ENCODE measurements around the gene BMERB1.

BMERB1 gene

DNA sequence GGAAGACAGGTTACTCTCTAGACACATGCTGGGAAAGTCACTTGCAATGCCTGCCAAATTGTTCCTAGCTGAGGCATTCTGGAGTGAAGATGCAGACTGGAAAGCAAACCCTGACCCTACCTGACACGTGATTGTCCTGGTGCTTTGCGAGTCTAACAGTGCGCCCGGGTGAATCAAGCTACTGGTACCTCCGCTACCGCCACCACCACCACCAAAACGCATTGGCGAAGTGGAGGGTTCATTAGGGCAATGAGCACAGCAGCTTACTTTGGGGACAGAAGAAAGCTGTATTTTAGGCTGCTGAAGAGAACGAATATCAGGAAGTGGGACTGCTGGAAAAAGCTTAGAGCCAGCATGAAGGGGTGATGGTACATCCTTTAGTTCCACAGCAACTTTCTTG is 201.5 kb downstream of the BMERB1 start:
- no peak overlapping the region for H3K9ac ChIP-seq
- H3K36me3 ChIP-seq (ENCODE audit: insufficient read depth), result no peaks in the 10 kb centered on the region; the same call in 1 of the 2 replicates
- no peaks in the 10 kb centered on the region for H3K27me3 ChIP-seq (ENCODE audit: insufficient read depth, low read depth)
- H3K79me2 ChIP-seq (ENCODE audit: insufficient read depth, low read depth), result peaks cover 3% of the 10 kb centered on the region; the same call in 1 of the 2 replicates
- TF ChIP-seq, protein P1, sequence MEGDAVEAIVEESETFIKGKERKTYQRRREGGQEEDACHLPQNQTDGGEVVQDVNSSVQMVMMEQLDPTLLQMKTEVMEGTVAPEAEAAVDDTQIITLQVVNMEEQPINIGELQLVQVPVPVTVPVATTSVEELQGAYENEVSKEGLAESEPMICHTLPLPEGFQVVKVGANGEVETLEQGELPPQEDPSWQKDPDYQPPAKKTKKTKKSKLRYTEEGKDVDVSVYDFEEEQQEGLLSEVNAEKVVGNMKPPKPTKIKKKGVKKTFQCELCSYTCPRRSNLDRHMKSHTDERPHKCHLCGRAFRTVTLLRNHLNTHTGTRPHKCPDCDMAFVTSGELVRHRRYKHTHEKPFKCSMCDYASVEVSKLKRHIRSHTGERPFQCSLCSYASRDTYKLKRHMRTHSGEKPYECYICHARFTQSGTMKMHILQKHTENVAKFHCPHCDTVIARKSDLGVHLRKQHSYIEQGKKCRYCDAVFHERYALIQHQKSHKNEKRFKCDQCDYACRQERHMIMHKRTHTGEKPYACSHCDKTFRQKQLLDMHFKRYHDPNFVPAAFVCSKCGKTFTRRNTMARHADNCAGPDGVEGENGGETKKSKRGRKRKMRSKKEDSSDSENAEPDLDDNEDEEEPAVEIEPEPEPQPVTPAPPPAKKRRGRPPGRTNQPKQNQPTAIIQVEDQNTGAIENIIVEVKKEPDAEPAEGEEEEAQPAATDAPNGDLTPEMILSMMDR (conservative IDR thresholded peaks at IDR 0.05; ENCODE audit: low read depth, low read length), result no peak
- H3K4me3 ChIP-seq (IDR thresholded peaks at IDR 0.05; ENCODE audit: insufficient read depth, low read depth, low read length), result no peak overlapping the region
- H3K4me1 ChIP-seq (ENCODE audit: low read depth, poor library complexity, severe bottlenecking), result peaks cover 14% of the 10 kb centered on the region
- no peak overlapping the region for H3K27ac ChIP-seq
- no peak overlapping the region for H3K4me2 ChIP-seq
- H2AFZ ChIP-seq (ENCODE audit: low read depth), result no peak overlapping the region
- H4K20me1 ChIP-seq (ENCODE audit: insufficient read depth), result no peaks in the 10 kb centered on the region

DNA sequence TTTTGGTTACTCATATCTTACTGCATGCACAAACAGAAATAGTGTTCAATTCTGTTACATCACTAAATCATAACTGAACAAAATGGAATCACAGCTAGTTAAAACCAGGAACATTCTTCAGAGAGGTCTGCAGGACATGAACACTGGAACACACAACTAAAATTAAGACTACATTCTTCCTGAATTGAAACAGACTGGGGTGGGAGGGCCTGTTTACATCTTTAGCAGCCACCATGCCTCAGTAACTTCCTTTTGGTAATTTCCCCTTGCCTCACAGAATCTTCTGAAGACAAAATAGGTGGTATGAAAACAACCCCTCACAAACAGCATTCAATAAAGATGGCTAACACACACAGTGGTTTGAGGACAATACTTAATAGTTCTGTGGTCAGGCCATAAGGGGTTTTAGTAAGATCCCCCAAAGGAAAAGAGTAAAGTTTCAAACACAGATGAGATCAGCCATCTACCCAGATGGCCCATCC is 202.0 kb downstream of the BMERB1 start:
- TF ChIP-seq, protein P1 (conservative IDR thresholded peaks at IDR 0.05; ENCODE audit: low read depth, low read length), result no peak
- Histone ChIP-seq H3K9ac (no peak overlapping the region), H3K4me2 (no peak overlapping the region), H3K27me3 (ENCODE audit: insufficient read depth, low read depth) (no peaks in the 10 kb centered on the region), H3K4me3 (IDR thresholded peaks at IDR 0.05; ENCODE audit: insufficient read depth, low read depth, low read length) (no peak overlapping the region), H4K20me1 (ENCODE audit: insufficient read depth) (no peaks in the 10 kb centered on the region), H2AFZ (ENCODE audit: low read depth) (no peak overlapping the region), H3K79me2 (ENCODE audit: insufficient read depth, low read depth) (peaks cover 9% of the 10 kb centered on the region; the same call in 1 of the 2 replicates), H3K27ac (peak overlapping the region; percentile 15; the same call in 1 of the 2 replicates), H3K4me1 (ENCODE audit: low read depth, poor library complexity, severe bottlenecking) (peaks cover 19% of the 10 kb centered on the region), H3K36me3 (ENCODE audit: insufficient read depth) (no peaks in the 10 kb centered on the region; the same call in 1 of the 2 replicates)

Data from KMS-11 (cell line).